Karpas-422 (cell line): ENCODE measurements around the gene RNF215. TPM values are rescaled to one million over a fixed set of nuclear protein-coding genes. Genes with fewer than 3 reads are reported as not detected.

Source experiments
- DNase-seq: peaks from one replicate; pipeline ENCODE4 v3.0.0-alpha.2; 2015
- H2AFZ ChIP-seq: fragments of 200-600 bp; sonication (generic); 2 replicates; pipeline ENCODE4 v1.6.1; 2014; ENCODE audit warnings: antibody characterized with exemption, low read length, mixed read lengths
- H3K27ac ChIP-seq: fragments of 200-600 bp; sonication (generic); 2 replicates; pipeline ENCODE4 v1.5.1; 2014; ENCODE audit warnings: mild to moderate bottlenecking, low read length, moderate library complexity
- H3K27me3 ChIP-seq: fragments of 200-600 bp; sonication (generic); 2 replicates; pipeline ENCODE4 v1.6.1; 2014; ENCODE audit warnings: low read length, mixed read lengths
- H3K36me3 ChIP-seq: fragments of 200-600 bp; sonication (generic); 2 replicates; pipeline ENCODE4 v1.6.1; 2014; ENCODE audit warnings: low read length, mixed read lengths; ENCODE audit not compliant: insufficient read depth
- H3K4me1 ChIP-seq: fragments of 200-600 bp; sonication (generic); 2 replicates; pipeline ENCODE4 v1.6.1; 2014; ENCODE audit warnings: mild to moderate bottlenecking, low read length, mixed read lengths
- H3K4me2 ChIP-seq: fragments of 200-600 bp; sonication (generic); 2 replicates; pipeline ENCODE4 v1.6.1; 2014; ENCODE audit warnings: low read length, low read depth, mild to moderate bottlenecking; ENCODE audit not compliant: poor library complexity, severe bottlenecking
- H3K4me3 ChIP-seq: fragments of 200-600 bp; sonication (generic); 2 replicates; pipeline ENCODE4 v1.5.1; 2014; ENCODE audit warnings: mild to moderate bottlenecking, antibody characterized with exemption, low read length, mixed read lengths
- H3K79me2 ChIP-seq: fragments of 200-600 bp; sonication (generic); 2 replicates; pipeline ENCODE4 v1.6.1; 2014; ENCODE audit warnings: mild to moderate bottlenecking, low read length, mixed read lengths
- H3K9ac ChIP-seq: fragments of 200-600 bp; sonication (generic); 2 replicates; pipeline ENCODE4 v1.6.0; 2014; ENCODE audit warnings: low read length
- H3K9me2 ChIP-seq: fragments of 200-600 bp; sonication (generic), shearing (Covaris generic); replicated peaks from 2 replicates; pipeline ENCODE4 v1.6.0; 2014; ENCODE audit warnings: mild to moderate bottlenecking, low read length, moderate library complexity; ENCODE audit not compliant: insufficient read depth
- H3K9me3 ChIP-seq: fragments of 300-700, 200-600 bp; sonication (generic); 2 replicates; pipeline ENCODE4 v1.6.1; 2014; ENCODE audit warnings: low read length, mixed read lengths
- H4K20me1 ChIP-seq: fragments of 200-600 bp; sonication (generic); 2 replicates; pipeline ENCODE4 v1.6.1; 2014; ENCODE audit warnings: mild to moderate bottlenecking, antibody characterized with exemption, low read length, low read depth; ENCODE audit not compliant: insufficient read depth
- total RNA-seq: library from RNA; depleted of rRNA; stranded (reverse); fragments of >200 nt; shearing (Covaris generic); gene quantifications from 2 replicates; pipeline ENCODE4 v1.2.3, GENCODE V29; 2014; ENCODE audit warnings: low replicate concordance

The RNF215 gene
- total RNA-seq, 1 experiment from 2014 or later: 4.0 TPM

GRCh38 chr22:30382340-30382739 lies 4.9 kb downstream of the RNF215 start:
- no peaks in the 10 kb centered on the region for H3K79me2 ChIP-seq
- no peaks in the 10 kb centered on the region for H3K9me3 ChIP-seq
- peaks cover 15% of the 10 kb centered on the region for H3K4me1 ChIP-seq
- no peak for DNase-seq
- H3K9me2 ChIP-seq: no peaks in the 10 kb centered on the region
- H3K9ac ChIP-seq: no peak overlapping the region
- no peak overlapping the region for H3K4me3 ChIP-seq
- H3K36me3 ChIP-seq: no peaks in the 10 kb centered on the region
- no peak overlapping the region for H3K4me2 ChIP-seq
- H3K27ac ChIP-seq: no peak overlapping the region
- no peak overlapping the region for H2AFZ ChIP-seq
- no peaks in the 10 kb centered on the region for H4K20me1 ChIP-seq
- H3K27me3 ChIP-seq: no peaks in the 10 kb centered on the region

GRCh38 chr22:30381264-30381663 lies 5.9 kb downstream of the RNF215 start:
- Histone ChIP-seq H3K9me2 (no peaks in the 10 kb centered on the region), H3K27me3 (no peaks in the 10 kb centered on the region), H2AFZ (no peak overlapping the region), H3K27ac (no peak overlapping the region), H3K4me1 (peaks cover 10% of the 10 kb centered on the region), H4K20me1 (no peaks in the 10 kb centered on the region), H3K79me2 (no peaks in the 10 kb centered on the region), H3K4me2 (no peak overlapping the region), H3K4me3 (no peak overlapping the region), H3K9ac (no peak overlapping the region), H3K9me3 (no peaks in the 10 kb centered on the region), H3K36me3 (no peaks in the 10 kb centered on the region)
- no peak for DNase-seq

- H3K4me3 ChIP-seq: no peak overlapping the region
- H3K36me3 ChIP-seq: no peaks in the 10 kb centered on the region
- no peak overlapping the region for H3K9ac ChIP-seq
- H3K27ac ChIP-seq: no peak overlapping the region
- H3K9me2 ChIP-seq: no peaks in the 10 kb centered on the region
- H3K4me1 ChIP-seq: peaks cover 6% of the 10 kb centered on the region; the same call in 1 of the 2 replicates
- H3K79me2 ChIP-seq: no peaks in the 10 kb centered on the region
- no peak for DNase-seq
- H3K27me3 ChIP-seq: no peaks in the 10 kb centered on the region
- H3K9me3 ChIP-seq: no peaks in the 10 kb centered on the region
- no peak overlapping the region for H2AFZ ChIP-seq
- H4K20me1 ChIP-seq: no peaks in the 10 kb centered on the region
- no peak overlapping the region for H3K4me2 ChIP-seq
Observed at GRCh38 chr22:30380011-30380410, 7.2 kb downstream of the RNF215 start.

GRCh38 chr22:30375312-30375849 lies 11.8 kb downstream of the RNF215 start:
- H2AFZ ChIP-seq: no peak overlapping the region
- no peaks in the 10 kb centered on the region for H3K9me3 ChIP-seq
- H3K27me3 ChIP-seq: no peaks in the 10 kb centered on the region
- H3K9ac ChIP-seq: no peak overlapping the region
- H3K4me2 ChIP-seq: no peak overlapping the region
- no peak overlapping the region for H3K27ac ChIP-seq
- H3K36me3 ChIP-seq: no peaks in the 10 kb centered on the region
- H3K4me1 ChIP-seq: peaks cover 2% of the 10 kb centered on the region; the same call in 1 of the 2 replicates
- no peaks in the 10 kb centered on the region for H3K9me2 ChIP-seq
- DNase-seq: no peak
- H4K20me1 ChIP-seq: no peaks in the 10 kb centered on the region
- no peaks in the 10 kb centered on the region for H3K79me2 ChIP-seq
- H3K4me3 ChIP-seq: no peak overlapping the region

- no peak overlapping the region for H3K4me2 ChIP-seq
- H3K36me3 ChIP-seq: no peaks in the 10 kb centered on the region
- H3K9ac ChIP-seq: no peak overlapping the region
- H3K4me1 ChIP-seq: no peaks in the 10 kb centered on the region
- H3K9me3 ChIP-seq: no peaks in the 10 kb centered on the region
- no peak overlapping the region for H2AFZ ChIP-seq
- H3K79me2 ChIP-seq: no peaks in the 10 kb centered on the region
- H3K4me3 ChIP-seq: no peak overlapping the region
- no peaks in the 10 kb centered on the region for H3K9me2 ChIP-seq
- no peak for DNase-seq
- H4K20me1 ChIP-seq: no peaks in the 10 kb centered on the region
- H3K27ac ChIP-seq: no peak overlapping the region
- H3K27me3 ChIP-seq: no peaks in the 10 kb centered on the region
Observed at GRCh38 chr22:30373331-30374325, 13.6 kb downstream of the RNF215 start.

- no peak overlapping the region for H3K9ac ChIP-seq
- H3K4me2 ChIP-seq: no peak overlapping the region
- no peak for DNase-seq
- no peaks in the 10 kb centered on the region for H4K20me1 ChIP-seq
- no peaks in the 10 kb centered on the region for H3K9me2 ChIP-seq
- H3K79me2 ChIP-seq: no peaks in the 10 kb centered on the region
- no peaks in the 10 kb centered on the region for H3K27me3 ChIP-seq
- H3K27ac ChIP-seq: no peak overlapping the region
- H3K36me3 ChIP-seq: no peaks in the 10 kb centered on the region
- no peak overlapping the region for H2AFZ ChIP-seq
- H3K4me3 ChIP-seq: no peak overlapping the region
- no peaks in the 10 kb centered on the region for H3K4me1 ChIP-seq
- H3K9me3 ChIP-seq: no peaks in the 10 kb centered on the region
Observed at GRCh38 chr22:30372915-30373314, 14.3 kb downstream of the RNF215 start.

- no peaks in the 10 kb centered on the region for H4K20me1 ChIP-seq
- H3K9ac ChIP-seq: no peak overlapping the region
- H3K9me2 ChIP-seq: no peaks in the 10 kb centered on the region
- no peaks in the 10 kb centered on the region for H3K36me3 ChIP-seq
- H3K79me2 ChIP-seq: no peaks in the 10 kb centered on the region
- H3K27me3 ChIP-seq: no peaks in the 10 kb centered on the region
- H3K27ac ChIP-seq: no peak overlapping the region
- H3K4me3 ChIP-seq: no peak overlapping the region
- H2AFZ ChIP-seq: no peak overlapping the region
- H3K4me2 ChIP-seq: no peak overlapping the region
- H3K9me3 ChIP-seq: no peaks in the 10 kb centered on the region
- no peak for DNase-seq
- H3K4me1 ChIP-seq: no peaks in the 10 kb centered on the region
Observed at GRCh38 chr22:30371981-30372380, 15.2 kb downstream of the RNF215 start.

GRCh38 chr22:30371321-30371720 lies 15.9 kb downstream of the RNF215 start:
- H3K9me3 ChIP-seq: no peaks in the 10 kb centered on the region
- no peaks in the 10 kb centered on the region for H3K4me1 ChIP-seq
- DNase-seq: no peak
- no peaks in the 10 kb centered on the region for H3K27me3 ChIP-seq
- no peaks in the 10 kb centered on the region for H3K36me3 ChIP-seq
- no peaks in the 10 kb centered on the region for H3K9me2 ChIP-seq
- no peaks in the 10 kb centered on the region for H4K20me1 ChIP-seq
- H3K27ac ChIP-seq: no peak overlapping the region
- H3K9ac ChIP-seq: no peak overlapping the region
- H3K4me3 ChIP-seq: no peak overlapping the region
- no peak overlapping the region for H2AFZ ChIP-seq
- no peaks in the 10 kb centered on the region for H3K79me2 ChIP-seq
- no peak overlapping the region for H3K4me2 ChIP-seq
